HEK293T (cell line): ENCODE results near the gene ZFAND2B.

Experiments used
- FOXM1 ChIP-seq: fragments of 450-650 bp; IDR thresholded peaks from 2 replicates; pipeline ENCODE4 v1.6.1; 2017; ENCODE audit warnings: mild to moderate bottlenecking, borderline replicate concordance
- PKNOX1 ChIP-seq: fragments of 450-650 bp; IDR thresholded peaks from 2 replicates; pipeline ENCODE4 v1.6.1; 2016
- SP1 ChIP-seq: fragments of 450-650 bp; IDR thresholded peaks from 2 replicates; pipeline ENCODE4 v1.6.1; 2017
- SUZ12 ChIP-seq: fragments of 450-650 bp; IDR thresholded peaks from 2 replicates; pipeline ENCODE4 v1.6.1; 2016; ENCODE audit warnings: mild to moderate bottlenecking

GRCh38 chr2:219246559-219246958, 40.0 kb downstream of the ZFAND2B start:
- TF ChIP-seq SUZ12 (no peak), FOXM1 (no peak), SP1 (no peak), PKNOX1 (no peak)
